HG03066 (cell line): ENCODE data around the gene S100A4.
"Not testable (repeated sequence)": the region's sequence is repeated elsewhere in the genome, so short reads cannot be mapped to it uniquely, and the experiment has no call there.

Experiments
- ATAC-seq: cut with Tn5 transposase; IDR thresholded peaks from one replicate; pipeline ENCODE4 v1.9.1; 2021; ENCODE audit warnings: low read depth; ENCODE audit not compliant: unreplicated experiment

The S100A4 gene

GRCh38 chr1:153536012-153536670 is 9.5 kb downstream of the S100A4 start:
- no peak for ATAC-seq

- ATAC-seq: no peak
Measured at GRCh38 chr1:153535242-153536011, 10.2 kb downstream of the S100A4 start, which contains the start of gene S100A6. Gene S100A6 (minus strand): TSS chr1:153535991. CDS start chr1:153535339, 652 bp downstream.

- ATAC-seq: no peak
Measured at GRCh38 chr1:153534925-153535241, 10.7 kb downstream of the S100A4 start.

GRCh38 chr1:153534226-153534924 is 11.2 kb downstream of the S100A4 start:
- no peak for ATAC-seq

GRCh38 chr1:153533689-153534201 is 11.9 kb downstream of the S100A4 start:
- no peak for ATAC-seq

GRCh38 chr1:153532769-153533599 is 12.6 kb downstream of the S100A4 start:
- ATAC-seq: no peak

DNA sequence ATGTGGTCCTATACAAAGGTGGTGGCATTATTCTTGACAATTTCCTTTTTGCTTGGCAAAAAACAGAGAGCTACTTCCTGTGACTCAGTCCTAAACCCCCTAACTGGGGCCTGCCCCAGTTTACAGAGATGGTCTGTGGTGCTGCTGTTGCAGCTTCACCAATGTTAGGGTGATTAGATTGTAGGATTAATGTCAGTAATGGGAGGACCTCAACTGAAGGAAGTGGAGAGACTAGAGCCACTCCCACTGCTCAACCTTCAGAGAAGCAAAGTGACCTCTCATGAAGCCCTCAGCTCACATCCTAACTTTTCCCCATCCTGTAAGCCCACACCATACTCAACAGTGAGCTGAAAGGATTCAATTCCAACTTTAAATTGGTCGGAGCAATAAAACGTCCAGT is 13.4 kb downstream of the S100A4 start:
- no peak for ATAC-seq

DNA sequence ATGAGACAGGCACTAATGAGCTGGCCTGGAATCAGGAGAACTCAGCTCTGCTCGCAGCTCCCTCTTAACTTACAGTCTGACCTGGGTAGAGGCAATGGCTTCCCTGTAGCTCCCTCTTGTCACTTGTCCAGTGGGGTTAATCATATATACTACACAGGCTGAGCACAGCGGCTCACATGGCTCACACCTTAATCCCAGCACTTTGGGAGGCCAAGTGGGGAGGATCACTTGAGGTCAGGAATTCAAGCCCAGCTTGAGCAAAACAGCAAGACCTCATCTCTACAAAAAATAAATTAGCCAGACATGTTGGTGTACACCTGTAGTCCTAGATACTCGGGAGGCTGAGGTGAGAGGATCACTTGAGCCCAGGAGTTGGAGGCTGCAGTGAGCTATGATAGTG is 14.0 kb downstream of the S100A4 start:
- no peak for ATAC-seq

GRCh38 chr1:153527683-153528040 is 17.9 kb downstream of the S100A4 start:
- no peak for ATAC-seq

GRCh38 chr1:153527023-153527682 is 18.5 kb downstream of the S100A4 start:
- ATAC-seq: no peak

DNA sequence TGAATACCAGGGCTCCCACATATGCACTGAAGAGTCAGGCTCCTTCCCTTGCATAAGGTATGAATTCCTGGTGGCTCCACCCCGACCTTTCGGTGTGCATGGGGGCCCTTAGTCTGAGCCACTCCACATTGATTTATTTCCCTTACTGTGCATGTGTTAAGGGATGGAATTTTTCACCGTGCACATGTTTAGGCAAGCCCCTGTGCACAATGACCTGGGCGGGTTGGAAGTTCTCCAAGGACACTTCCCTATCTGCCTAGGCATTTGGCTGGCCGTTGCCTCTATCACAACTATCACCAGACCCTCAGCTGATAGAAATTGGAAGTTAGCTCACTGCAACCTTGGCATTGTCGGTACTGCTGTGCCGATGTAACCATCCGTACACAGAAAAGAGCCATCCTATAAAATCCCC is 19.5 kb downstream of the S100A4 start:
- no peak for ATAC-seq

GRCh38 chr1:153525088-153525728 is 20.4 kb downstream of the S100A4 start:
- no peak for ATAC-seq

DNA sequence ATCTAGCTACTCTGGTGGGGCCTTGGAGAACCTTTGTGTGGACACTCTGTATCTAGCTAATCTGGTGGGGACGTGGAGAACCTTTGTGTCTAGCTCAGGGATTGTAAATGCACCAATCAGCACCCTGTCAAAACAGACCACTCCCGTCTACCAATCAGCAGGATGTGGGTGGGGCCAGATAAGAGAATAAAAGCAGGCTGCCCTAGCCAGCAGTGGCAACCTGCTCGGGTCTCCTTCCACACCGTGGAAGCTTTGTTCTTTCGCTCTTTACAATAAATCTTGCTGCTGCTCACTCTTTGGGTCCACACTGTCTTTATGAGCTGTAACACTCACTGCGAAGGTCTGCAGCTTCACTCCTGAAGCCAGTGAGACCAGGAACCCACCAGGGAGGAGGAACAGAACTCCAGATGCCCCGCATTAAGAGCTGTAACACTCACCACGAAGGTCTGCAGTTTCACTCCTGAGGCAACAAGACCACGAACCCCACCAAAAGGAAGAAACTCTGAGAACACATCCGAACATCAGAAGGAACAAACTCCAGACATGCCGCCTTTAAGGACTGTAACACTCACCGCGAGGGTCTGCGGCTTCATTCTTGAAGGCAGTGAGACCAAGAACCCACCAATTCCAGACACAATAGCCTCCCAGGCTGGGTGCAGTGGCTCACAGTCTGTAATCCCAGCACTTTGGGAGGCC is 23.1 kb downstream of the S100A4 start:
- not testable (repeated sequence) for ATAC-seq

GRCh38 chr1:153521808-153522207 is 23.8 kb downstream of the S100A4 start:
- ATAC-seq: not testable (repeated sequence)

DNA sequence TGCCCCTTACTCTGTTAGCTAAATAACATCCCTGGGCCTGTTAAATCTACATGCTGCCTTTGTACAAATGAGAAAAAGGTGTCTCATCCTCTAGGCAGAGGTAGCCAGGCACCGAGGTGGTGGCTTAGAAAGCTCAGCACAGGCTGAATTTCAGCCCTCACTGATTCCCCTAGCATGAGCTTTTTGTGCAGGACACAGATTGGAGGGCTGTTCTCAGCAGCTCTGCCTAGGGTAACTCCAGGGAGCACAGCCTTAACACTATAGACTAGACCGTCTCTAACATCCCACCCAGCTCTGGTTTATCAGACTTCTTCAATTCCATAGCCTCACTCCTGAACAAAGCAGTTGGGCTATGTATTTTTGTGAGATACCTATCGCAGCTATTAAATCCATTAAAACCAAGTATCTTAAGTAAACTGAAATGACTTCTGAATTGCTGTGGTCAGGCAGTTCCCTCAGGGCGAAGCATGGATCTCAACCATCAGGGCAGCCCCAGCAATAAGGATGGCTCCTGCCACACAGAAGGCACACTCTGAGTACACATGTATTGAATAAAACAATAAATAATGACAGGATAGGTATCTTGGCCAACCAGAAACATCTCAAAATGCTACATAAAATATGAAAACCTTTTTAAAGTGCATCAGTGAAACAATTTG is 24.7 kb downstream of the S100A4 start:
- no peak for ATAC-seq

DNA sequence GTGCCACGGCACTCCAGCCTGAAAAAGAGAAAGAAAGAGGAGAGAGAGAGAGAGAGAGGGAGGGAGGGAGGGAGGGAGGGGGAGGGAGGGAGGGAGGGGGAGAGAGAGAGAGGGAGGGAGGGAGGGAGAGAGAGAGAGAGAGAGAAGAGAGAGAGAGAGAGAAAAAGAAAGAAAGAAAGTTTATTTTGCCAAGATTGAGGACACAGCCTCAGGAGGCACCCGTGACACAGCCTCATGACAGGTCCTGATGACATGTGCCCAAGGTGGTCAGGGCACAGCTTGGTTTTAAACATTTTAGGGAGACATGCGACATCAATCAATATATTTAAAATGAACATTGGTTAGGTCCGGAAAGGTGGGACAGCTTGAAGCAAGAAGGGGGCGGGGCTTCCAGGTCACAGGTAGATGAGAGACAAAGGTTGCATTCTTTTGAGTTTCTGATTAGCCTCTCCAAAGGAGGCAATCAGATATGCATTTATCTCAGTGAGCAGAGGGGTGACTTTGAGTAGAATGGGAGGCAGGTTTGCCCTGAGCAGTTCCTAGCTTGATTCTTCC is 25.4 kb downstream of the S100A4 start:
- not testable (repeated sequence) for ATAC-seq

DNA sequence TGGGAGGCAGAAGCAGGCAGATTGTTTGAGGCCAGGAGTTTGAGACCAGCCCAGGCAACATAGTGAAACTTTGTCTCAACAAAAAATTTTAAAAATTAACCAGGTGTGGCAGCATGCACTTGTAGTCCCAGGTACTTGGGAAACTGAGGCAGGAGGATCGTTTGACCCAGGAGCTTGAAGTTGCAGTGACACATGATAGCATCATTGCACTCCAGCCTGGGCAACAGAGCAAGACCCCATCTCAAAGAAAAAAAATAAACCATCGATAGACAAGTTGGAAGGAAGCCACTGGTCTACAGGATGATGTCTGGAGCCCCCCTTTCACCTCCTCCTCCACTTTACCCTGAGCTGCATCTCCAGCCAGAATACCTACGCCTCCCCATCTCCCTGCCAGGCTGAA is 26.4 kb downstream of the S100A4 start:
- no peak for ATAC-seq
